GM12801 (cell line): Measurements from ENCODE around the gene THEM4.

Source experiments
- TF ChIP-seq, protein P1 (sequence below): IDR thresholded peaks from one replicate; pipeline ENCODE4 v1.5.1; 2011; ENCODE audit warnings: control low read depth; ENCODE audit not compliant: insufficient read length; ENCODE audit errors: extremely low read depth

Gene THEM4

DNA sequence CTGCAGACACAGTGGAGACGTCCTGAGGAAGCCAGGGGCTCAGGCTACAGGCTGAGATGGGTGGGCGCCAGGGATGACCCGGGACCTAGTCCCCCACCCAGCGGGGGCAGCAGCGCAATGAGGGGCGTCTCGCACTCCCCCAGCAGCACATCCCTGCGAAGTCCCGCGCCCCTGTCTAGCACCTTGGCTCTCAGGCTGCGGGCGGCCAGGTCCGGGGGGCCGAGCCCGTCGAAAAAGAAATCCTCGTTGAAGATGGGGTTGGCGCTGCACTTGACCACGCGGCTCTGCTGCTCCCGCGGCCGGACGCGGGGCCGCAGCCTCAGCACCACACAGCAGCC lies 71.5 kb downstream of the THEM4 start:
- TF ChIP-seq, protein P1, sequence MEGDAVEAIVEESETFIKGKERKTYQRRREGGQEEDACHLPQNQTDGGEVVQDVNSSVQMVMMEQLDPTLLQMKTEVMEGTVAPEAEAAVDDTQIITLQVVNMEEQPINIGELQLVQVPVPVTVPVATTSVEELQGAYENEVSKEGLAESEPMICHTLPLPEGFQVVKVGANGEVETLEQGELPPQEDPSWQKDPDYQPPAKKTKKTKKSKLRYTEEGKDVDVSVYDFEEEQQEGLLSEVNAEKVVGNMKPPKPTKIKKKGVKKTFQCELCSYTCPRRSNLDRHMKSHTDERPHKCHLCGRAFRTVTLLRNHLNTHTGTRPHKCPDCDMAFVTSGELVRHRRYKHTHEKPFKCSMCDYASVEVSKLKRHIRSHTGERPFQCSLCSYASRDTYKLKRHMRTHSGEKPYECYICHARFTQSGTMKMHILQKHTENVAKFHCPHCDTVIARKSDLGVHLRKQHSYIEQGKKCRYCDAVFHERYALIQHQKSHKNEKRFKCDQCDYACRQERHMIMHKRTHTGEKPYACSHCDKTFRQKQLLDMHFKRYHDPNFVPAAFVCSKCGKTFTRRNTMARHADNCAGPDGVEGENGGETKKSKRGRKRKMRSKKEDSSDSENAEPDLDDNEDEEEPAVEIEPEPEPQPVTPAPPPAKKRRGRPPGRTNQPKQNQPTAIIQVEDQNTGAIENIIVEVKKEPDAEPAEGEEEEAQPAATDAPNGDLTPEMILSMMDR: no peak

DNA sequence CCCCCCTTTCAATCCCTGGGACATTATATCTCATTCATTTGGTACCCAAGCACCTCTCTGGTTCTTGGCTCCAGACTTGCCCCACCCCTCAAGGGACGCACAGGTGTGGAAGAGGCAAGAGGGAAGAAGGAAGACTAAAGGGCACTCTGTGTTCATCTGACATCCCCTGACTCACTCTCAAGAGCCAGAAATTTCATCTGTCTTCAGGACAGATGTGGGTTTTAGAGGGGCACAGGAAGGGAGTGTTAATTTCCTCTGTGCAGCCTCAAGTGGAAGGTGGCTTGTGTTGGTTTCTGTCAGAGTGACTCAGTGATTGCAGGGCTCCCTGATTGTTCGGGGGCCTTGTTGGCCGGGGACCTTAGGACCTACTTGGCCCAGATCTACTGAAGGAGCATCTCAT lies 72.1 kb downstream of the THEM4 start:
- TF ChIP-seq, protein P1: no peak

DNA sequence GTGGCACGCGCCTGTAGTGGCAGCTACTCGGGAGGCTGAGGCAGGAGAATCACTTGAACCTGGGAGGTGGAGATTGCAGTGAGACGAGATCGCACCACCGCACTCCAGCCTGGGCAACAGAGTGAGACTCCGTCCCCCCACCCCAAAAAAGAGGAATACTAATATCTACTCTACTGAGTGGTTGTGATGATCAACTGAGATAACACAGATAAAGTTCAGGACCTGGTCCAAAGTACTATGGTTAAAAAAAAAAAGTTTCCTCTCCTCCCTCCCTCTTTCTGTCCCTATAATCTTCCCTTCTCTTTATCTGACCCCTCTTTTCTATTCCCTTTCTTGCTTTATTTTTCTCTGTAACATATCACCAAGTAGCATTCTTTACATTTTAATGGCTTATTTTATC lies 73.7 kb downstream of the THEM4 start:
- TF ChIP-seq, protein P1: no peak

DNA sequence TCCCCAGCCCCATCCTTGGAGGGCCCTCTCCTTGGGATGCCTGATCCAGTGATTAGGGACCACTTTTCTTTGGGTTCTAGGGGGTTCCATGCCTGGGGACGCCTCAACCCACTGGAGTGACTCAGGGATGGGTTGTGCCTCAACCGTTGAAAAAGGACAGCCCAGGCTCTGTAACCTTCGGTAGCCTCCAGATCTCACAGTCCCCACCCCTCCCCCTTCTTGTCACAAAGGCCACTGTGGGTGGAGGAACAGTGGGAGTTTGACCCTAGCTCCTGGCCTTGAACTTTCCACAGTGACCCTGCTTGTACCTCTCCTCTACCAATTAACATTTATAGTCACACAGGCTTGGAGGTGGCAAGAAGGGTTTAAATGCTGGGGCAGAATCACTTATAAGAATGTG lies 75.1 kb downstream of the THEM4 start:
- TF ChIP-seq, protein P1: no peak

DNA sequence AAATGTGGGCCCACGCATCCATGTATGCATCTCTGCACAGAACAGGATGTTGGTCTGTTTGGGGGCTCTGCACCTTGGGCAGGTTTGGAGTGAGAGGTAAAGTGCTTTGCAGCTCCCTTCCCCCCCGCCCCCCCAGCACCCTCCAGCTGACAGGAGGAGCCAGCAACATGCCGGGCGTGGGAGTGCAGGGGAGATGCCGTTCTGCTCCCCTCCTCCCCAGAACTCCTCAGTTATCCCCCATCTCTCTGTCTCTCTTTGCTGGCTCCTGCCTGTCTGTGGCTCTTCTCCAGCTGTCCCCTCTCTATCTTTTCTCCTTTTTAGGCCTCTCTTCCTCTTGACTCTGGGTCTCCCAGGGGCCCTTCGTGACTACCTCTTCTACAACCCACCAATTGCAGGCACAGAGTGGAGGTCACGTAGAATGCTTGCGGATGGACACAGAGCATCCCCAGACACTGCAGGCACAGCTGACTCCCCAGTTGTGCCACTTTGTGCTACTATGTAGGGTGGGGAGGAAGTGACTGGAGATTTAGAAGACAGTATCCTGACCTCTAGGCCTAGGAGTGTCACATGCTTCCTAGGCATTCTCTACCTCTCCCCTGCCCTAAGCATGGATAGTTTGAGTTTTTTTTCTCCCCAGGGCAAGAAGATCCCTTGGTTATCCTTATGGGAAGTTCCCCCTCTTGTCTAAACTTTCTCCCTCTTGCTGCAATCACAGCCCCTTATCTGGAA lies 76.0 kb downstream of the THEM4 start:
- TF ChIP-seq, protein P1: no peak

DNA sequence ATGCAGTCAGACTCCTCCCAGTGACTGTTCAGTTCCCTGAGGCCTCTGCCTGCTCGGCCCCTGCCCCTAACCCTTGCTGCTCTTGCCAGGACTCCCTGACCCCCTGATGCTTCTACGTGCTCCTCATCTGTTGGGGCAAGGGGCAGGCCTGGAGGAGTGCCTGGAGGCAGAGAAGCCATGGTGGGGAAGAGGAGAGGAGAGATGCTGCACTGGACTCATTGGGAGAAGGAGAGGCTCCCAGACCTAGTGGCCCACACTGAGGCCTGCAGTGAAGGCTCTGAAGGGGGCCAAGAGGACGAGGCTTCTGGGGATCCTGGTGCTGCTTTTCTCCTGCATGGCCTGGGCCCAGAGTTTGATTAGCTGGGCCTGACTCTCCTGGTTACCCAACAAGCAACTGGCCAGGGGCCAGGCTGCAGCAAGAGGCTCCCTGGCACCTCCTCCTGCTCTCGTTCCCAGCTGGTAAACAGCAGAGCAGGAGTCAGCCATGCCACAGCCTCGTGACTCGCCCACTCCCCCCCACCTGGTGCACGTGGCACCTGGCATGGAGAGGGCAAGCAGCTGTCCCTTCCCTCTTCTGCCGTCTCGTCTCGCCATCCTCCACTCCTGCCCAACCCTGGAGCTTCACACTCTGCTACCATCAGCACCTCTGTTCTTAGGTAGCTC lies 76.9 kb downstream of the THEM4 start:
- TF ChIP-seq, protein P1: no peak

DNA sequence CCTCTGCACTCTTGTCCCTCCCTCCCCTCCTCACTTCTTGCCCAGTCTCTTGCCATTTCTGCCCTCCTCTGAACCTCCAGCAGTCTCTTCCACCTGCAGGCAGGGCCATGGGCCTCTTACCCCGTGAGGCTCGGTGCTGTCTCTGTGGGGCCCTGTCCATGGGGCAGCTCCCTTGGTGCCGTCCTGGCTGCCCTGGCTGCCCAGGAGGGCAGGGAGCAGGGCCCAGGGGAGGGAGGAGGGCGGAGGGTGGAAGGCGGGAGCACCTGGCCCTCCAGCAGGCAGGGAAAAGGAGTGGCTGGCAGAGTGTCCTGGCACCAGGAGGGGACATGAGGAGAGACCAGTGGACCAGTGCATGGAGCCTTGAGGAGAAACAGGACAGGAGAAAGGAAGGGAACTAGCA lies 77.7 kb downstream of the THEM4 start, which contains the start of gene RORC:
TSS of gene RORC (minus strand) at position 198 of the 400 bp plus-strand sequence. CDS start at position 160, 38 bp downstream.
- TF ChIP-seq, protein P1: no peak
